ENCODE results near the gene ACAP1.
"Not testable (repeated sequence)": the region's sequence is repeated elsewhere in the genome, so short reads cannot be mapped to it uniquely, and the experiment has no call there.

Gene ACAP1

DNA sequence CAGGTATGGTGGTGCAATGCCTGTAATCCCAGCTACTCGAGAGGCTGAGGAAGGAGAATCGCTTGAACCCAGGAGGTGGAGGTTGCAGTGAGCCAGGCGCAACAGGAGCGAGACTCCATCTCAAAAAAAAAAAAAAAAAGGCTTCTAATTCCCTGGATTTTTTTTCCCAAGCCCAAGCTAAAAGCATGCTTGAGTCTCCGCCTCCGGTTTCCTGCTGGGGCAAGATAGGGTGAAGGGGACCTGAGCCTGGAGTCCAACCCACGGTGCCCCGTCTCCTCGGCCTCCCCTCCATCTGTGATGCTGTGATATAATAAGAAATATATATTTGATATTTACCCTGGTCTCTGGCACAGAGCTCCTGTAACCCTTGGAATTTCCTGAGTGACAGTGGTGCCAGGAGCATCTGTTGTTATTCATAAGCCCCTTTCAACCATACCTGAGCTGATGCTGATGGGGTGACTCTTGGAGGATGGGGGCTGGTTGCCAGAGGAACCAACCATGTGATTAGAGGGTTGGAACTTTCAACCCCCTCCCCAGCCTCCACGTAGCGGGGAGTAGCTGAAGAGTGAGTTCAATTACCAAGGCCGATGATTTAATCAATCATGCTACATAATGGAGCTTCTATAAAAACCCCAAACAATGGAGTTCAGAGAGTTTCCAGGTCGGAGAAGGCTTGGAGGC, 31.7 kb downstream of the ACAP1 start:
- ChIA-PET POLR2A (no interaction called here), CTCF (no interaction called here)
- no peak for DNase-seq (ENCODE audit: extremely low spot score)
- TF ChIP-seq FOXK2 (IDR thresholded peaks at IDR 0.05) (no peak), ELF4 (IDR thresholded peaks at IDR 0.05) (no peak), FOXA1 (IDR thresholded peaks at IDR 0.05) (no peak), TARDBP (IDR thresholded peaks at IDR 0.05) (no peak), L3MBTL2 (conservative IDR thresholded peaks at IDR 0.05) (no peak), BHLHE40 (IDR thresholded peaks at IDR 0.05; ENCODE audit: borderline replicate concordance) (no peak), HDGF (IDR thresholded peaks at IDR 0.05; ENCODE audit: borderline replicate concordance) (no peak), SUZ12 (IDR thresholded peaks at IDR 0.05) (no peak), NFRKB (IDR thresholded peaks at IDR 0.05) (no peak), CTBP1 (IDR thresholded peaks at IDR 0.05; ENCODE audit: borderline replicate concordance) (no peak), ZNF384 (IDR thresholded peaks at IDR 0.05) (no peak), FOXM1 (IDR thresholded peaks at IDR 0.05; ENCODE audit: borderline replicate concordance) (no peak), ARNT (IDR thresholded peaks at IDR 0.05) (no peak), LEF1 (IDR thresholded peaks at IDR 0.05; ENCODE audit: borderline replicate concordance) (no peak), SP1 (IDR thresholded peaks at IDR 0.05) (no peak)
- TF ChIP-seq, protein P1, sequence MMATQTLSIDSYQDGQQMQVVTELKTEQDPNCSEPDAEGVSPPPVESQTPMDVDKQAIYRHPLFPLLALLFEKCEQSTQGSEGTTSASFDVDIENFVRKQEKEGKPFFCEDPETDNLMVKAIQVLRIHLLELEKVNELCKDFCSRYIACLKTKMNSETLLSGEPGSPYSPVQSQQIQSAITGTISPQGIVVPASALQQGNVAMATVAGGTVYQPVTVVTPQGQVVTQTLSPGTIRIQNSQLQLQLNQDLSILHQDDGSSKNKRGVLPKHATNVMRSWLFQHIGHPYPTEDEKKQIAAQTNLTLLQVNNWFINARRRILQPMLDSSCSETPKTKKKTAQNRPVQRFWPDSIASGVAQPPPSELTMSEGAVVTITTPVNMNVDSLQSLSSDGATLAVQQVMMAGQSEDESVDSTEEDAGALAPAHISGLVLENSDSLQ (IDR thresholded peaks at IDR 0.05) = no peak

DNA sequence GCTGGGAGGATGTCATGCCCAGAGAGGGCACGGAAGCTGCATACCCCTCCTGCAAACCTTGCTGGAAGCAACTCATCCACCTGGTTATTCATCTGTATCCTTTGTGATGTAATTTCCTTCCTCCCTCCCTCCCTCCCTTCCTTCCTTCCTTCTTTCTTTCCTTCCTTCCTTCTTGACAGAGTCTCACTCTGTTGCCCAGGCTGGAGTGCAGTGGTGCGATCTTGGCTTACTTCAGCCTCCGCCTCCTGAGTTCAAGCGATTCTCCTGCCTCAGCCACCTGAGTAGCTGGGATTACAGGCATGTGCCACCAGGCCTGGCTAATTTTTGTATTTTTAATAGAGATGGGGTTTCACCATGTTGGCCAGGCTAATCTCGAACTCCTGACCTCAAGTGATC, 32.3 kb downstream of the ACAP1 start:
- CTCF ChIA-PET; DNase-seq (ENCODE audit: extremely low spot score); POLR2A ChIA-PET: not testable (repeated sequence)

DNA sequence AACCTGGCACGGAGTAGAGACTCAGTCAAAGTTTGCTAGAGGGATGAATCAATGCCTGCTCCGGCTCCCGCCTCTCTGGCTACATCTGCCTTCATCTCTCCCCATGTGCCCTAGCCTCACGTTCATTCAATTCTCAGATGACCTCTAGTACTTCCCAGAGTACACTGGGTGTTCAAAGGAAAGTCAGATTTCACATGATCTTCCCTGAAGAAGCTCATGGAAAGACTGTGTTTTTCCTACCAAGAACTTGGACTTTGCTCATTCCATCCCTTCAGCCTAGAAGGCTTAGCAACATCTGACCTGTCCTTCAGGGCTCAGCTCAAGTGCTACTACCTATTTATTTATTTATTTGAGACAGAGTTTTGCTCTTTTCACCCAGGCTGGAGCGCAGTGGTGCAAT, 33.5 kb downstream of the ACAP1 start:
- ChIA-PET CTCF (interaction anchor here (1.2 kb wide), 1 partner anchor 14 kb away, joined by 5 read pairs; the partner anchor contains the start of gene TMEM95), POLR2A (interaction anchor here (1.0 kb wide), 1 partner anchor 34 kb away, joined by 3 read pairs; the partner anchor contains the start of gene TMEM256)
- TF ChIP-seq CTBP1 (IDR thresholded peaks at IDR 0.05; ENCODE audit: borderline replicate concordance) = no peak
- TF ChIP-seq FOXK2 (IDR thresholded peaks at IDR 0.05) = no peak
- TF ChIP-seq TARDBP (IDR thresholded peaks at IDR 0.05) = no peak
- no peak for TF ChIP-seq FOXA1 (IDR thresholded peaks at IDR 0.05)
- TF ChIP-seq SP1 (IDR thresholded peaks at IDR 0.05) = no peak
- no peak for TF ChIP-seq ARNT (IDR thresholded peaks at IDR 0.05)
- TF ChIP-seq BHLHE40 (IDR thresholded peaks at IDR 0.05; ENCODE audit: borderline replicate concordance) = no peak
- no peak for DNase-seq (ENCODE audit: extremely low spot score)

DNA sequence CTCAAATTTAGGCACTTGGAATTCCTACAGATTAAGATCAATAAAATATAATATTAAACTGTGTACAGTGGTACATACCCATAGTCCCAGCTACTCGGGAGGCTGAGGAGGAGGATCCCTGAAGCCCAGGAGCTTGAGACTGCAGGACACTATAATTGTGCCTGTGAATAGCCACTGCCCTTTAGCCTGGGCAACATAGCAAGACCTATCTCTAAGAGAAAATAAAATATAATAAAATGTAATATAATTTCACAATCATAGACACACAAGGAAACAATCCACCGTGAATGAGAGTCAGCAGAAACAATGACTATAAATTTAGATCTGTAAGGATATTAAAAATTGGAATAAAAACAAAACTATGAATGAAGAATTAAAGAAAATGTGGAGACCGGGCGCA, 34.5 kb downstream of the ACAP1 start:
- ChIA-PET POLR2A (interaction anchor here (0.7 to 1.0 kb wide), 2 partner anchors 11 to 33 kb away, joined by 3 read pairs; partner anchors contain the start of gene TMEM256), CTCF (no interaction called here)
- TF ChIP-seq ELF4 (IDR thresholded peaks at IDR 0.05) (no peak), ZNF384 (IDR thresholded peaks at IDR 0.05) (no peak), FOXK2 (IDR thresholded peaks at IDR 0.05) (no peak), CTBP1 (IDR thresholded peaks at IDR 0.05; ENCODE audit: borderline replicate concordance) (no peak), FOXA1 (IDR thresholded peaks at IDR 0.05) (no peak), SUZ12 (IDR thresholded peaks at IDR 0.05) (no peak), TARDBP (IDR thresholded peaks at IDR 0.05) (no peak), ARNT (IDR thresholded peaks at IDR 0.05) (no peak), FOXM1 (IDR thresholded peaks at IDR 0.05; ENCODE audit: borderline replicate concordance) (no peak)
- DNase-seq (ENCODE audit: extremely low spot score) = no peak

DNA sequence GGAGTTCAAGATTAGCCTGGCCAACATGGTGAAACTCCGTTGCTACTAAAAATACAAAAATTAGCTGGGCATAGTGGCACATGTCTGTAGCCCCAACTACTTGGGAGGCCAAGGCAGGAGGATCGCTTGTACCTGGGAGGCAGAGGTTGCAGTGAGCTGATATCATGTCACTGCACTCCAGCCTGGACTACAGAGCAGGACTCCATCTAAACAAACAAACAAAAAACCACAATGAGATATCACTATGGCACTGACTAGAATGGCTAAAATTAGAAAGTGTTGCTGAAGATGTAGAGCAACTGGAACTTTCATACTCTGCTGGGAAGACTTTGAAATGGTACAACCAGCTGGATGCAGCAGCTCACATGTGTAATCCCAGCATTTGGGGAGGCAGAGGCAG, 38.0 kb downstream of the ACAP1 start:
- DNase-seq (ENCODE audit: extremely low spot score) = no peak
- ChIA-PET POLR2A (interaction anchor here (1.0 to 1.7 kb wide), 2 partner anchors 20 to 30 kb away, joined by 3 to 7 read pairs; partner anchors contain the start of genes PLSCR3 and TMEM256), CTCF (interaction anchor here (1.1 kb wide), 1 partner anchor 12 kb away, joined by 3 read pairs; no protein-coding TSS in a partner anchor)
- TF ChIP-seq FOXK2 (IDR thresholded peaks at IDR 0.05) (no peak), SP1 (IDR thresholded peaks at IDR 0.05) (no peak), ARNT (IDR thresholded peaks at IDR 0.05) (no peak), FOXA1 (IDR thresholded peaks at IDR 0.05) (no peak), CTBP1 (IDR thresholded peaks at IDR 0.05; ENCODE audit: borderline replicate concordance) (no peak), NFRKB (IDR thresholded peaks at IDR 0.05) (no peak), L3MBTL2 (conservative IDR thresholded peaks at IDR 0.05) (no peak), HDGF (IDR thresholded peaks at IDR 0.05; ENCODE audit: borderline replicate concordance) (no peak), ZNF384 (IDR thresholded peaks at IDR 0.05) (no peak), TARDBP (IDR thresholded peaks at IDR 0.05) (no peak)

DNA sequence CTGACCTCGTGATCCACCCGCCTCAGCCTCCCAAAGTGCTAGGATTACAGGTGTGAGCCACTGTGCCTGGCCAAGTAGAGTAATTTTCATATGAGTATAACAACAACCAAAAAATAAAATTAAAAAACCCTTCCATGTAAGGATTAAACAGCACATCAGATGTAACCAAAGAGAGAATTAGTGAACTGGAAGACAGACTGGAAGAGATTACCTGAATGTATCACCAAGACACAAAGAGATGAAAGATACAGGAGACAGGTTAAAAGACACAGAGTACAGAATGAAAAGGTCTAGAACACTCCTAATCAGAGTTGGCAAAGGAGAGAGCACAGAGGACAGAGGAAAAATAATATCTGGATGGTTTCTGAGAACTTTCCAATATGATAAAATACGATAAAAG, 42.8 kb downstream of the ACAP1 start:
- CTCF ChIA-PET = no interaction called here
- TF ChIP-seq NFRKB (IDR thresholded peaks at IDR 0.05) (no peak), FOXM1 (IDR thresholded peaks at IDR 0.05; ENCODE audit: borderline replicate concordance) (no peak)
- POLR2A ChIA-PET = no interaction called here
- DNase-seq (ENCODE audit: extremely low spot score) = no peak

DNA sequence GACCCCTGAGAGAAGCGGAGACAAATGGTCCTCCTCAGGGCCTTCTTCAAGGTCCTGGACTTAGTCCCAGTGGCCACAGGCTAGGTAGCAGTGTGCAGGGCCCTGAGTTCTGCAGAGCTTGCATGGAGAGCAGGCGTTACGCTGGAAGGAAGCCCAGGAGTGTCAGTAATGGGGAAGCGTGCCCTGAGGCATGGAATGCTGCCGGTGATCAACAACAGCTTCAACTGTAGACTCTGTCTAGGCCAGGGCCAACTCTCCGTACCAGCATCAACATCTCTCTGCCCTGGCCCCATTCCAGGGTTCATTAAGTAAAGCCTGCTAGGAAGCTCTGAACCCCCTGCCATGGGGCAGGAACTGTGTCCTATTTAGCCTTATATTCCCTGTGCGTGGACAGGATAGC, 44.0 kb downstream of the ACAP1 start:
- ChIA-PET POLR2A (no interaction called here), CTCF (no interaction called here)
- DNase-seq (ENCODE audit: extremely low spot score) = no peak
- TF ChIP-seq ARNT (IDR thresholded peaks at IDR 0.05) (no peak), CTBP1 (IDR thresholded peaks at IDR 0.05; ENCODE audit: borderline replicate concordance) (no peak), TARDBP (IDR thresholded peaks at IDR 0.05) (no peak), NFRKB (IDR thresholded peaks at IDR 0.05) (no peak), FOXA1 (IDR thresholded peaks at IDR 0.05) (no peak), FOXK2 (IDR thresholded peaks at IDR 0.05) (no peak), LEF1 (IDR thresholded peaks at IDR 0.05; ENCODE audit: borderline replicate concordance) (no peak), HDGF (IDR thresholded peaks at IDR 0.05; ENCODE audit: borderline replicate concordance) (no peak), ELF4 (IDR thresholded peaks at IDR 0.05) (no peak), SUZ12 (IDR thresholded peaks at IDR 0.05) (no peak)

Data from HEK293T (cell line).